Activated CD4-positive, CD25-positive, alpha-beta regulatory T cell (primary cell): ENCODE results near the gene RPP14.

Experiments
- DNase-seq, 4 experiments: peaks; one replicate each; lab custom pipeline; 2025; lab: John Stamatoyannopoulos, UW

The RPP14 gene

GRCh38 chr3:58356054-58356453 lies 50.0 kb downstream of the RPP14 start:
- no peak for DNase-seq

- no peak for DNase-seq
Measured at GRCh38 chr3:58357402-58357801, 51.4 kb downstream of the RPP14 start.

- no peak for DNase-seq
Measured at GRCh38 chr3:58358092-58358491, 52.0 kb downstream of the RPP14 start.

DNA sequence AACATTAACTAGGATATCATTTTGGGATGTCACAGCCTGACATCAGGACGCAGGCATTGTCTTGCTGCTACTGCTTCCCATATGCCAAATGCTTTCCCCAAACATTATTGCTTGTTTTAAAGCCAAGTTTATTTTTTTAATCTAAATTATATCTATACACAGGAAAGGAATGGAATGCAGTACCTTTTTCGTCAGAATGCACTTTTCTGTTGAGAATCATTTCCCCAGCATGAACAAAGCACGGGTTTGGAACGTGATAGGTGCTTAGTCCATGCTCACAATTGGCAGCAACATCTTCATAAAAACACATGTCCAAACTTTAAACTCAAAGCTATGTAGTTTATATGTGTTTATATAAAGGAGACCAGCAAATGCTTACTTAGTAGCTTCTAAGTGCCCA lies 52.8 kb downstream of the RPP14 start:
- DNase-seq, result no peak

DNA sequence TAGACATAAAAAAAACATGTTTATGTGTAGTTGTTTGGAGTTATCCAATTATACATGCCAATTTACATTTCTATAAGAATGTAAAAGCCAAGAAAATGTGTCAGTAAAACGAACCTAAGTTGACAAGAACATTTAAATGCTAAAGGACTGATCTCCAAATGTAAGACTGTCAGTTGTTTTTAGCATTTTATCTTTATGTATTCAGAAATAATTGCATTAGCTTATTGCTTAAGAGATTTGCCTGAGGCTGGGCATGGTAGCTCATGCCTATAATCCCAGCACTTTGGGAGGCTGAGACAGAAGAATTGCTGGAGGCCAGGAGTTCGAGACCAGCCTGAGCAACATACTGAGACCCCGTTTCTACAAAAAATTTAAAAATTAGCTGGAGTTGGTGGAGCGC lies 53.6 kb downstream of the RPP14 start:
- DNase-seq, result no peak

DNA sequence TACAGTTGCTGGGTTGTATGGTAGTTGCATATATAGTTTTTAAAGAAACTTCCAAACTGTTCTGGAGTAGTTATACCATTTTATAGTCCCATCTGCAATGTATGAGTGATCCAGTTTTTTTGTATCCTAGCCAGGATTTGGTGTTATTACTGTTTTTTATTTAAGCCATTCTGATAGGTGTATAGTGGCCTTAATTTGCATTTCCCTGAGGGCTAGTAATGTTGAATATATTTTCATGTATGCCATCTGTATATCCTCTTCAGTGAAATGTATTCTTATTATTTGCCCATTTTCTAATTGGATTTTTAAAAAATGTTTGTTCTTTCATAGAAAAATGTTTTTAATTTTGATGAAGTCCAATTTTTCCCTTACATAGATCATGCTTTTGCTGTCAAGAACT lies 55.8 kb downstream of the RPP14 start:
- DNase-seq, result no peak

GRCh38 chr3:58366699-58367098 lies 60.7 kb downstream of the RPP14 start:
- DNase-seq, result no peak

- no peak for DNase-seq
Measured at GRCh38 chr3:58369038-58369437, 63.0 kb downstream of the RPP14 start.
